ENCODE data around the gene C2orf76. TPM values are rescaled to one million over a fixed set of nuclear protein-coding genes. Genes with fewer than 3 reads are reported as not detected.

C2orf76 gene
- total and polyA plus RNA-seq, 7 donors = 11.1 to 26.4 (median 17.6) TPM

DNA sequence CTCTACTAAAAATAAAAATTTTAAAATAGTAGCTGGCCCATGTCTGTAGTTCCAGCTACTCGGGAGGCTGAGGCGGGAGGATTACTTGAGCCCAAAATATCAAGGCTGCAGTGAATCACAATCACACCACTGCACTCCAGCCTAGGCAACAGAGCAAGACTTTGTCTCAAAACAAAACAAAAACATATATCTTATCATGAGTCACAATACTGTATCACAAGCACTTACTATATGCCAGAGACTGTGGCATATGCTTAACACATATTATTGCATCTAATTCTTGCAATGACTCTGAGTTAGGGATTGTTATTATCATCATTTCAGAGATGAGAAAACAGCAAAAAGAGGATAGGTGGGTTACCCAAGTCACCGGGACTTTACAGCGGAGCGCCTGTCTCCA lies 35.5 kb upstream of the C2orf76 start:
- no peak overlapping the region for H3K4me3 ChIP-seq
- no peaks in the 10 kb centered on the region for H3K27me3 ChIP-seq
- 95% methylated on average over 5 of the region's 5 CpGs for WGBS, 2 donors
- H3K9me3 ChIP-seq = no peaks in the 10 kb centered on the region
- no peak overlapping the region for H3K27ac ChIP-seq
- intact Hi-C loops (cut with DNase I) = loop anchor here (10.0 kb wide), 1 partner anchor 253 kb away; no protein-coding TSS in a partner anchor
- no peaks in the 10 kb centered on the region for H3K36me3 ChIP-seq
- H3K4me1 ChIP-seq = no peaks in the 10 kb centered on the region
- no peak for TF ChIP-seq EP300 (IDR thresholded peaks at IDR 0.05)
- no peak for TF ChIP-seq POLR2A (IDR thresholded peaks at IDR 0.05)
- TF ChIP-seq POLR2AphosphoS5 (IDR thresholded peaks at IDR 0.05) = no peak
- TF ChIP-seq CTCF (IDR thresholded peaks at IDR 0.05) = no peak
- no peak for DNase-seq

- intact Hi-C loops (cut with DNase I) = no loop called here
- no peaks in the 10 kb centered on the region for H3K27me3 ChIP-seq
- no peak overlapping the region for H3K4me3 ChIP-seq
- H3K27ac ChIP-seq = no peak overlapping the region
- TF ChIP-seq POLR2A (IDR thresholded peaks at IDR 0.05) = no peak
- no peak for TF ChIP-seq POLR2AphosphoS5 (IDR thresholded peaks at IDR 0.05)
- TF ChIP-seq EP300 (IDR thresholded peaks at IDR 0.05) = no peak
- TF ChIP-seq CTCF (IDR thresholded peaks at IDR 0.05) = no peak
- H3K9me3 ChIP-seq = no peaks in the 10 kb centered on the region
- 89 to 91% methylated on average over 6 of the region's 6 CpGs for WGBS, 2 donors
- no peaks in the 10 kb centered on the region for H3K4me1 ChIP-seq
- no peaks in the 10 kb centered on the region for H3K36me3 ChIP-seq
- no peak for DNase-seq
These were observed 30.6 kb upstream of the C2orf76 start for GRCh38 chr2:119397196-119397595.

DNA sequence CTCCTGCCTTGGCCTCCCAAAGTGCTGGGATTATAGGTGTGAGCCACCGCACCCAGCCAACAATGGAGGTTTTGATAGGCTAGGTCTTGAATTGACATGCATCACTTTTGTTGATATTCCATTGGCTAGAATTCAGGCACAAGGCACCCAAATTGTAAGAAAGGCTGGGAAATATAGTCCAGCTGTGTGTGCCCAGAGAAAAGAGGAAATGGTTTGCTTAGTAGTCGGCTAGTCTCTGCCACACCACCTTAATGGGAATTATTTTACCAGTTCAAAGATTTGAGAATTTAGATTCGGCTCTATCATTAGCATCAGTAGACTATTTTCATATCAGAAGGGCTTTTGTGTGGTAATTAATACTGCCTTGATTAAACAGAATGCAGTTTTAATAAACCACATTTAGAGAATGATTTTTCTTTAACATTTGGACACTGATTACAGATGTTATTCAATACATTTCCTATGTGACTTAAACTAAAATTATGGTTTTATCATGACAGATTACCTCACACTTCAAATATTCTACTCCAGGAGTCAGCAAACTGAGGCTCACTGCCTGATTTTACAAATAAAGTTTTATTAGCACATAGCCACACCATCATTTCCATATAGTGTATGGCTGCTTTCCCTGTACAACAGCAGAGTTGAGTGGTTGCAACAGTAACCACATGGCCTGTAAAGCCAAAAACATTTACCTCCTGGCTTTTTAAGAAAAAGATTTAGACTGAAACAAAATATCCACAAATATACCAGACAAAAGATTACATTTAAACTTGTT lies 27.5 kb upstream of the C2orf76 start:
- Histone ChIP-seq H3K9me3 (no peaks in the 10 kb centered on the region), H3K36me3 (no peaks in the 10 kb centered on the region), H3K27ac (no peak overlapping the region), H3K27me3 (no peaks in the 10 kb centered on the region), H3K4me3 (no peak overlapping the region), H3K4me1 (peaks cover 0 to 9% (median 0%) of the 10 kb centered on the region in 4 donors)
- intact Hi-C loops (cut with DNase I) = no loop called here
- DNase-seq = no peak
- TF ChIP-seq POLR2AphosphoS5 (IDR thresholded peaks at IDR 0.05) (no peak), CTCF (IDR thresholded peaks at IDR 0.05) (no peak), POLR2A (IDR thresholded peaks at IDR 0.05) (no peak), EP300 (IDR thresholded peaks at IDR 0.05) (no peak)
- 87% methylated on average over 3 of the region's 3 CpGs for WGBS, 2 donors

DNA sequence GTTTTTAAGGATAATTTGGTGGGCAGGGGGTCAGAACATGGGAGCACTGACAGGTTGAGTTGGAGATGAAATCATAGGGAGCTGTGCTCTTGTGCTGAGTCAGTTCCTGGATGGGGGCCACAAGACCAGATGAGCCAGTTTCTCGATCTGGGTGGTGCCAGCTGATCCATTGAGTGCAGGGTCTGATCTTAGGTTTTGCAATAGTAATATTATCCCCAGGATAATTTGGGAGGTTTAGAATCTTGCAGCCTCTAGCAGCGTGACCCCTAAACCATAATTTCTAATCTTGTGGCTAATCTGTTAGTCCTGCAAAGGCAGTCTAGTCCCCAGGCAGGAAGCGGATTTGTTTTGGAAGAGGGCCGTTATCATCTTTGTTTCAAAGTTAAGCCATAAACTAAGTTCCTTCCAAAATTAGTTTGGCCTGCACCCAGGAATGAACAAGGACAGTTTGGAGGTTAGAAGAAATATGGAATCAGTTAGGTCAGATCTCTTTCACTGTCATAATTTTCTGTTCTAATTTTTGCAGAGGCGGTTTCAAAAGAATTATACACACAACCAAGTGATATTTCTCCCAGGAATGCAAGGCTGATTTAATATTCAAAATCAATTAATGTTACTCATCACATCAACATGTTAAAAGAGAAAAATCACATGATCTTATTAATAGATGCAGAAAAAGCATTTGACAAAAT lies 23.1 kb upstream of the C2orf76 start:
- Histone ChIP-seq H3K27me3 (no peaks in the 10 kb centered on the region), H3K4me1 (peaks cover 0 to 14% (median 0%) of the 10 kb centered on the region in 4 donors), H3K4me3 (no peak overlapping the region), H3K9me3 (no peaks in the 10 kb centered on the region), H3K27ac (no peak overlapping the region), H3K36me3 (no peaks in the 10 kb centered on the region)
- intact Hi-C loops (cut with DNase I) = no loop called here
- WGBS, 2 donors = 28 to 38% methylated on average over 5 of the region's 5 CpGs
- DNase-seq = no peak
- no peak for TF ChIP-seq POLR2A (IDR thresholded peaks at IDR 0.05)
- TF ChIP-seq EP300 (IDR thresholded peaks at IDR 0.05) = no peak
- TF ChIP-seq CTCF (IDR thresholded peaks at IDR 0.05) = no peak
- no peak for TF ChIP-seq POLR2AphosphoS5 (IDR thresholded peaks at IDR 0.05)
